GM21423 (cell line): ENCODE measurements around the gene CPED1.
"Not testable (repeated sequence)": the region's sequence is repeated elsewhere in the genome, so short reads cannot be mapped to it uniquely, and the experiment has no call there.

Source experiments
- ATAC-seq: cut with Tn5 transposase; IDR thresholded peaks from one replicate; pipeline ENCODE4 v1.9.1; 2021; ENCODE audit warnings: mild to moderate bottlenecking, moderate library complexity; ENCODE audit not compliant: unreplicated experiment

Gene CPED1

DNA sequence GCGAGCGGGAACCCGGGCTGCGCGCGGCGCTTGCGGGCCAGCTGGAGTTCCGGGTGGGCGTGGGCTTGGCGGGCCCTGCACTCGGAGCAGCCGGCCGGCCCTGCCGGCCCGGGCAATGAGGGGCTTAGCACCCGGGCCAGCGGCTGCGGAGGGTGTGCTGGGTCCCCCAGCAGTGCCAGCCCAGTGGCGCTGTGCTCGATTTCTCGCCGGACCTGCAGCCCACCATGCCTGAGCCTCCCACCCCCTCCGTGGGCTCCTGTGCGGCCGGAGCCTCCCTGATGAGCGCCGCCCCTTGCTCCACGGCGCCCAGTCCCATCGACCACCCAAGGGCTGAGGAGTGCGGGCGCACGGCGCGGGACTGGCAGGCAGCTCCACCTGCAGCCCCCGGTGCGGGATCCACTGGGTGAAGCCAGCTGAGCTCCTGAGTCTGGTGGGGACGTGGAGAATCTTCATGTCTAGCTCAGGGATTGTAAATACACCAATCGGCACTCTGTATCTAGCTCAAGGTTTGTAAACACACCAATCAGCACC, 71.5 kb downstream of the CPED1 start:
- ATAC-seq: not testable (repeated sequence)

DNA sequence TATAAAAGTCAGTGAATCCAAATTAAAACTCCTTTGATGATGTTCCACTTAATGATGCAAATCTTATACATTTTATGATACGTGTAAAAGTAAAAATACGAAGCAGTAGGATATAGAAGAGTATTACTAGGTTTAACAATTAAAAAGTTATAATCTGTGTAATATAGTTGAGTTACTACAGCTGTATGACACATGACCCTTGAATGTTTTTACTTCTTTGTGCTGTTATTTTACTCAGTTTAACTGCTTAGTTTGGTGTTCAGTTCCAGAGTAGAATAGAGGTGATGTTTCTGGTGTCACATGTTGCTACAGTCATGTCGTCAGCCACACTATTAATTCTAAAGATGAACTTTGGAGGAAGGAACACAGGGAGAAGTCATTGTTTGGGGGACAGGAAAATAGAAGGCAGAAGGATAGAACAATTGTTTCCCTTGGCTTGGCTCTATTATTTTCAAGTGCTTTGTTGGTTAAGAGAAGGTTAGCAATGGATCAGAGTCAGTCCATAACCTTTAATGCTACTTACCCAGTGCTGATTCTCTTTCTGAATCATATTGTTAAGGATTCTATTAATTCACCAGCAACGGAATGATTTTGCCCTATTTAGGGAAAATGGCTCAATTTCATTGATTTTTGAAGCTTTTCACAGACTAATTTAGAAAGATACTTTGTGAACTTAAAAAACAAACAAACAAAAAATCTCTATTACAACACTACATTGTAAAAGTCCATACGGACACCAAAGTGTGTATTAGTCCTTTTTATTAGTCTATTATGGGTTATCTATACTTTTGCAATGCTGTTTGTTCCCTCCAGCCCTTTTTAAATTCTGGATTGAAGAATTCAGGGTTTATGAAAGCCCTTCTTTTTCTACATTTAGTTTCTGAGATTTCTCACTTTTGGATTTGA, 73.4 kb downstream of the CPED1 start:
- no peak for ATAC-seq

- ATAC-seq: no peak
Observed at GRCh38 chr7:121062671-121063279, 74.3 kb downstream of the CPED1 start.

DNA sequence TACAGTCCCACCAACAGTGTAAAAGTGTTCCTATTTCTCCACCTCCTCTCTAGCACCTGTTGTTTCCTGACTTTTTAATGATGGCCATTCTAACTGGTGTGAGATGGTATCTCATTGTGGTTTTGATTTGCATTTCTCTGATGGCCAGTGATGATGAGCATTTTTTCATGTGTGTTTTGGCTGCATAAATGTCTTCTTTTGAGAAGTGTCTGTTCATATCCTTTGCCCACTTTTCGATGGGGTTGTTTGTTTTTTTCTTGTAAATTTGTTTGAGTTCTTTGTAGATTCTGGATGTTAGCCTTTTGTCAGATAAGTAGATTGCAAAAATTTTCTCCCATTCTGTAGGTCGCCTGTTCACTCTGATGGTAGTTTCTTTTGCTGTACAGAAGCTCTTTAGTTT, 79.2 kb downstream of the CPED1 start:
- not testable (repeated sequence) for ATAC-seq

DNA sequence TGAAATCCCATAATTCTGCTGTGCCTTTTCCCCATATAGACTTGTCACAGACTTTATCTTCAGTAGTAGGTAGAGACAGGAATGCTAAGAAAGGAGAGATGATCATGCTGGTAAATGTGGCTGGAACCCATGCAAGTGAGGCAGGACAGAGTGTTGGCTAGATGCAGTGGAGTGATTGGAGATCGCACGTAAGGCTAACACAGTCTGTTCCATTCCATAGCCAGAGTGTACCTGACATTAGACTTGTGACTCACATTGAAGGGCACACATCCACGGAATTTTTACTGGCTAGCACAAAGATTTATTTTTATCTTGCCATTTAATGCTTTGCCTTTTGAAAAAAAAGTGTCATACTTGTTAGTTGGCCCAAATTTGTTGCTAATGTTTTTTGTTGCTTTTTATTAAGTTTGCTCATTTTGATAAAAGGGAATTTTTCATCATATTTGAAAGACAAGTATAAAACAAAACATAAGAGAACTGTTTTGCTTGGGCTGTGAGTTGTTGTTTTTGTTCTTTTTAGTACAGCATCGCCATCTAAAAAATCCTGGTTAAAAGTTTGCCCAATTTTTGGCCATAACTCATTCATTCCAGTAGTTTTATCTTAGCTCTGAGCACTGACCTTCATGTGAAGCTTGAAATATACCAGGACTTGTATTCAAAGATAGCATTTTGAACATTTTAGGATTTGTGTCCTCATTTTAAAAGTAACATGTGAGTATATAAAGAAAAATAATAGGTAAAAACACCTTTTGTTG, 81.0 kb downstream of the CPED1 start:
- ATAC-seq: no peak

GRCh38 chr7:121071132-121071531, 82.6 kb downstream of the CPED1 start:
- no peak for ATAC-seq

GRCh38 chr7:121071662-121072061, 83.2 kb downstream of the CPED1 start:
- no peak for ATAC-seq

- ATAC-seq: no peak
Observed at GRCh38 chr7:121072826-121073225, 84.3 kb downstream of the CPED1 start.

DNA sequence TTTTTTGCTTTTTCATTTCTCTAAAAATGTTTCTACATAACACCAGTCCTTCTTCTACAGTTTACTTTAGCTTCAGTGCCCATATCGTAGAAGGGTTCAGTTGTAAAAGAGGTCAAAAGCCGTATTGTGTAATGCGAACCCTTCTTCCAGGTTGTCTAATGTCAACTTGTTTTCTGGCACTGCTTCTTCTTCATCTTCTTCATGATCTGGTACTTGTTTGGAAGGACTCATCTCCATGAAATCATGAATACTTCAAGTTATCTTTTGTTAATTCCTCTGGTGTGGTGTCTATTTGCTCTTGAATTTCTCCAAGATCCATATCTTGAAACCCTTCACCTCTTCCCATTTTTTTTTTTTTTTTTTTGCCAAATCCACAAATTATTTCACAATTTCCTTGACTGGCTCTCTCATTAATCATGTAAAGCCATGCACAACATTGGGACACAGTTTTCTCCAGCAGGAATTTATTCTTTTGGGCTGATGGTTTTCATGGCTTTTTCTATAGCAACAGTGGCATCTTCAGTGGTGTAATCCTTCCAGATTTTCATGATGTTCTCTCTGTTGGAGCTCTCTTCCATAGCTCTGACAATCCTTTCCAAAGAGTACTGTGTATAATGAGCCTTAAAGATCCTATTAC, 85.1 kb downstream of the CPED1 start:
- no peak for ATAC-seq

GRCh38 chr7:121075424-121075841, 86.9 kb downstream of the CPED1 start:
- ATAC-seq: not testable (repeated sequence)

GRCh38 chr7:121075952-121076349, 87.4 kb downstream of the CPED1 start:
- no peak for ATAC-seq

DNA sequence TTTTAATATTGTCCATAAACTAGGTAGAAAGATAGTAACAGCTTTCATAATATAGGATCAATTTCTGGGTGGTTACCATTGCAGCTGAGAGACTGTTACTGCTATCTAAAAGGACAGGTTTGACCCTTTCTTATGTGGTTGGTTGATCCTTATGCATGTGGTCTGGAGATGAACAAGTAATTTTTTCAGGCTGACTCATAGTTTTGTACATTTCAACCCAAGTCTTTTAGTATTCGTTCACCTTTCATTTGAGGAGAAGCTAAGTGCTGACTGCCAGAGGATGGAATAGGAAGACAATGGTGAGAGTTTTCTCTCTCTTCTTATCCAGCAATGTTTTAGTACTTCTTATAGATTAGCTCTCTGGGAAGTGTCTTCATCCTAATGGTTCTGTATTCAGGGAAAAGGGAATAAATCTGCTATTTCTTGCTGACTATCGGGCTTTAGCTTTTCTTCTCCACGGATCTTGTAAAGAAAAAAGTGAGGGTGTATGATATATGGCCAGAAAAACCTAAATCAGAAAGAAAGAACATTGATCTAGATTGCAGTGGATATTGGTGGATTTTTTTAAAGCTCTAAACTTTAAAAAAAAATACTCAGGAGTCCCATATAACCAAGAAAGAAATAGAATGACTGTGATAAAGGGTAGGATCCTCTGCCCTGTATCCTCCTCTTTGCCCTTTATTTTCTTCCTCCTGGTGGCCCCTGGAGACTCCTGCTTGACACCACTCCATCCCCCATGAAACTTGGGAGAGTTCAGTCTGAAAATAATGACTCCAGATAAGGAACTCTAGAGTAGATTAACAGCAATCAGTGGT, 88.0 kb downstream of the CPED1 start:
- ATAC-seq: no peak

DNA sequence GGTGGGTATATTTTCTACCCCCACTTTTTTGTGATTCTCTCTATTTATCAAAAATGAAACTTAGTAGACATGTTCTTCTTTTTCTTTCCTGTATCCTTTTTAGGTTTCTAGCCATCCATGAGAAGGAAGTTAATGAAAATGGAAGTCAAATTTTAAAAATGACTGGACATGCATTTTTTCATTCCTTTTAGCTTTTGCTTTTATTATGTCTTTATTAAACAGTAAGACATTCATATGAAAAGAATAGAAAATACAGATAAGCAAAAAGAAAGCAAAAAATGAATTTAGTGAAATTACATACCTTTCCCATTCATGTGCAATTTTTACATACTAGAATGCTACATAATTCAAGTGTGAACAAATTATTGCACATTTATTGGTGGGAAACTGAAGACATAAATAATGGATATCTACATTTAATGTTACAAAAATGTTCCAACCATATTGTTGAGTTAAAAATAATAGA, 88.7 kb downstream of the CPED1 start:
- ATAC-seq: no peak

GRCh38 chr7:121078701-121079227, 90.3 kb downstream of the CPED1 start:
- ATAC-seq: no peak

DNA sequence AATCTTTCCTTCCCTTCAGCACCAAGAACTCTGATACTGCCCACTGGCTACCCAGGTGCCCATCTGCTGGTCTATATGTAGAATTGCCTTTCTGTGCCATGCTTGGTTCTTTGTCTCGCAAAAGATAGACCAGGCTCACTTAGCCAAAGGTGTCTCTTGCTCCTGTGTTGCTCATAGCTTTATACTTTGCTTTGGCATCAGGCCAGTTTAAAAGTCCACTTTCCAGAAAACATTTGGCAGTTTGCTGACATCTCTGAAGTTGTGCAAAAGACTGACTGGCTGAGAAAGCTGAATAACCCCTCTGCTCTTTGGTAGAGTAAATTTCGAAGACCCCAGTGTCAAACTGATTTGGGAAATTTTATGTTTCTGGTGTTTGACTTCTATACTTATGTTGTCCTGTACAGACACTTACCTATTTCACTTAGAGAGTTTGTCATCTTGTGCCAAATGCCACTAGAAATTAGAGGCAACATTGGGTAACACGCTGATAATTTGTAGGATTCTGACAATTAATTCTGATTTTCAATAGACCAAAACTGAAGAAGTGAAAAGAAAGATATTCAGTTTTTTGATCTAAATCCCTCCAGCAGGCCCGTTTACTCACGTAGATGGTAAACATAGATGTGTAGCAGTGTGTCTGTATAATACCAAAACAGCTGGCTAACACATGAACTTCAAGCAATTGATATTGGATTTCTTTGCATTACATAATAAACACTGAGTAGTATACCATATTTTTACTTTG, 91.1 kb downstream of the CPED1 start:
- no peak for ATAC-seq

DNA sequence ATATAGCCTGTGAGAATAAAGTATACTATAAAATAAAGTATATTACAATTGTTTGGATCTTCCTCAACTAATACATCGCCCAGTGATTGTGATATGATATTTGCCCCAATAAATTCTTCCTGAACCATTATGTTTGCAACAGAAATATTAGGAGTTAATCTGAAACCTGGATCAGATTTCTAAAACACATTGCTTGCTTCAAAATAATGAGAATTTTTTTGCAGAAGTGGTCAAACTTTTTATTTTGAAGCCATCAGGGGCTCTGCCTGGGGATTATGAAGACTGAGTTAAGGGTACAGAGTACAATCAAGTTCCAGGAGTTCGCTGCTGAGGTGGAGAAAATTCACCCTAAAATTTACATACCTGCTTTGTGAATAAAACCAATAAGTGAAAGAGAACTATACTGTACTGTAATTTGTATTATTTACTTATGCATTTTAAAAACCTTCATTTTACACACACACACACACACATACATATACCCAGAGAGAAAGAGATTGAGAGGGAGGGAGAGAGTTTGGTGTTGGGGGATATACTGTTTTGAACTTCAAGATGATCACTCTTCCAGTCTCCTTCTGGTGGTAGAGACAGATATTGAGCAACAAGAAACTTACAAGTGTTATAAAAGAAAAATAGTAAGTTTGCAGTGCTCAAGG, 91.9 kb downstream of the CPED1 start:
- ATAC-seq: no peak

DNA sequence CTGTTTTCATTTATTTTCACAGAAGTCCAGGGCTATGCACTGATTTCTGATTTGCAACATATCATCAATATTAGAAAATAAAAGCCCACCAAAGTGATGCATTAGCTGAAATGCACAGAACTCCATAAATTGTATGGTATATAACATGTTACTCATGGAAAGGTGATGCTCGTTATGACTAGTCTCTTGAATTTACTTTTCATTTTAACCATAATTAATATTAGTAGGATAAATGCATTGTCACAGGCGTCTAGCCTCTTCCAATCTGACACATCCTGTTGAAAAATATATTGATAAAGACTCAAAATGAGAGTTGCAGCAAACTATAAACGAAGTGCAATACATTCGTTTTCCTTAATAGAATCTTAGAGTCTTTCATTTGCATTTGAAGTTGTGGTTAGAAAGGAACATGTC, 92.4 kb downstream of the CPED1 start:
- no peak for ATAC-seq

GRCh38 chr7:121081327-121081936, 92.9 kb downstream of the CPED1 start:
- ATAC-seq: no peak
